ENCODE measurements around the gene CS.

DNA sequence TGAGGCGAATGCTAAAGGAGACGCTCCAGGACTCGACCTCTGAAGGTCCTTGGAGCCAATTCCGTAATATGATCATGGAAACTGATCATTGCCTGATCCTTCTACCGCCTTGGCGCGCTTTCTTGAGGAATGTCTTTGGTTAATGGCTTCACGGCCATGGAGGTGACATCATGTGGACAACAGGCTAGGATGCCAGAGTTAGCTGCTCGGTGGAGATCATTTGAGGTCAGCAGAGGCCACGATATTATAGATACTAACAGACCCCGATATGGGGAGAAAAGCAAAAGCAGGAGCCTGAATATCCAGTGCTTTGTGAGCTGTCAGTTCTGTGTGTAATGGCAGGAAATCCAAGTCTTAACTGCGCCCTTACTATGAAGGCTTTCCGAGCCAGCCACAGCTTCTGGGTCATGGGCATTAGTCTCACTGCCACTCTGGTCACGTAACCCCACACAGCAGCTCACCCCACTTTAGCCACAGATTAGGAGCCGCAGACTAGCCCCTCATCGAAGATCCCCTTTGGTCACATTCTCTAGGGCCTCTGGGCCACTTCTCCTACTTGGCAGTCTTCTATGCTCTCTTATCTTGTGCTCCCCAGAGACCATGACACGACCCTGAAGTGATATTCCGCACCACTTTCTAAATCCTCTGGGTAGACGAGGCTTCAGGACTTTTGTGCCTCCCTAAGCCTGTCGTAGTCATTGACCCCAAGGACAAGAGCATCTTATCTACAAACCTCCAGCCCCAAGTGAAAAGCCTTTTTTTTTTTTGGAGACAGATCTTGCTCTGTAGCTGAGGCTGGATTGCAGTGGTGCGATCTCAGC, 724 bp upstream of the CS start:
- TF ChIP-seq EZH2 (IDR thresholded peaks at IDR 0.05; ENCODE audit: borderline replicate concordance) (no peak), EZH2phosphoT487 (IDR thresholded peaks at IDR 0.05; ENCODE audit: low read depth, severe bottlenecking, unreplicated experiment) (no peak)
- TF ChIP-seq, protein P1, sequence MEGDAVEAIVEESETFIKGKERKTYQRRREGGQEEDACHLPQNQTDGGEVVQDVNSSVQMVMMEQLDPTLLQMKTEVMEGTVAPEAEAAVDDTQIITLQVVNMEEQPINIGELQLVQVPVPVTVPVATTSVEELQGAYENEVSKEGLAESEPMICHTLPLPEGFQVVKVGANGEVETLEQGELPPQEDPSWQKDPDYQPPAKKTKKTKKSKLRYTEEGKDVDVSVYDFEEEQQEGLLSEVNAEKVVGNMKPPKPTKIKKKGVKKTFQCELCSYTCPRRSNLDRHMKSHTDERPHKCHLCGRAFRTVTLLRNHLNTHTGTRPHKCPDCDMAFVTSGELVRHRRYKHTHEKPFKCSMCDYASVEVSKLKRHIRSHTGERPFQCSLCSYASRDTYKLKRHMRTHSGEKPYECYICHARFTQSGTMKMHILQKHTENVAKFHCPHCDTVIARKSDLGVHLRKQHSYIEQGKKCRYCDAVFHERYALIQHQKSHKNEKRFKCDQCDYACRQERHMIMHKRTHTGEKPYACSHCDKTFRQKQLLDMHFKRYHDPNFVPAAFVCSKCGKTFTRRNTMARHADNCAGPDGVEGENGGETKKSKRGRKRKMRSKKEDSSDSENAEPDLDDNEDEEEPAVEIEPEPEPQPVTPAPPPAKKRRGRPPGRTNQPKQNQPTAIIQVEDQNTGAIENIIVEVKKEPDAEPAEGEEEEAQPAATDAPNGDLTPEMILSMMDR (IDR thresholded peaks at IDR 0.05; ENCODE audit: poor library complexity): no peak
